HepG2 (cell line): Measurements from ENCODE around the gene RAB36. TPM values are rescaled to one million over a fixed set of nuclear protein-coding genes. Genes with fewer than 3 reads are reported as not detected.

Experiments
- AGO2 ChIP-seq: fragments of 200-400 bp; formaldehyde crosslinking; optimal IDR thresholded peaks from 2 replicates; pipeline ENCODE3; 2017; ENCODE audit warnings: mild to moderate bottlenecking, low read depth, low read length, moderate library complexity
- ATF5 ChIP-seq: sonication (generic); formaldehyde crosslinking; IDR thresholded peaks from 2 replicates; pipeline ENCODE4 v1.4.0; 2020; ENCODE audit warnings: mild to moderate bottlenecking, low read depth, missing genetic modification reagents
- BCLAF1 ChIP-seq: fragments of 450-650 bp; IDR thresholded peaks from 2 replicates; pipeline ENCODE4 v1.6.1; 2017; ENCODE audit warnings: mild to moderate bottlenecking
- GFI1 ChIP-seq: sonication (generic); formaldehyde crosslinking; IDR thresholded peaks from 2 replicates; pipeline ENCODE4 v1.5.0; 2020; ENCODE audit warnings: missing genetic modification reagents, mild to moderate bottlenecking, borderline replicate concordance
- MED13 ChIP-seq: sonication (generic); formaldehyde crosslinking; IDR thresholded peaks from 2 replicates; pipeline ENCODE4 v1.5.0; 2020; ENCODE audit warnings: missing genetic modification reagents
- NR2F2 ChIP-seq: IDR thresholded peaks from 2 replicates; pipeline ENCODE4 v1.6.1; 2012; ENCODE audit warnings: low read depth, inconsistent platforms, borderline replicate concordance
- RBM39 ChIP-seq: fragments of 200-400 bp; formaldehyde crosslinking; IDR thresholded peaks from one replicate; pipeline ENCODE4 v1.6.1; 2018; ENCODE audit warnings: antibody characterized with exemption, mild to moderate bottlenecking, low read depth, low read length; ENCODE audit not compliant: poor library complexity, severe bottlenecking
- SMAD1 ChIP-seq: sonication (generic); formaldehyde crosslinking; IDR thresholded peaks from 2 replicates; pipeline ENCODE4 v1.4.0; 2020; ENCODE audit warnings: missing genetic modification reagents, low read depth, mild to moderate bottlenecking, borderline replicate concordance
- TRIM24 ChIP-seq: sonication (generic); formaldehyde crosslinking; IDR thresholded peaks from 2 replicates; pipeline ENCODE4 v1.8.0; 2022; ENCODE audit warnings: mild to moderate bottlenecking, missing genetic modification reagents
- ZNF24 ChIP-seq: fragments of 450-650 bp; IDR thresholded peaks from 2 replicates; pipeline ENCODE4 v1.6.1; 2017; ENCODE audit warnings: antibody characterized with exemption, mild to moderate bottlenecking
- ZNF274 ChIP-seq: sonication (generic); formaldehyde crosslinking; IDR thresholded peaks from 2 replicates; pipeline ENCODE4 v1.5.1; 2020; ENCODE audit warnings: mild to moderate bottlenecking, missing genetic modification reagents
- ZNF713 ChIP-seq: sonication (generic); formaldehyde crosslinking; IDR thresholded peaks from 2 replicates; pipeline ENCODE4 v1.4.0; 2020; ENCODE audit warnings: mild to moderate bottlenecking, missing genetic modification reagents
- ZNF773 ChIP-seq: sonication (generic); formaldehyde crosslinking; IDR thresholded peaks from 2 replicates; pipeline ENCODE4 v1.4.0; 2020; ENCODE audit warnings: missing genetic modification reagents, borderline replicate concordance
- ZNF841 ChIP-seq: sonication (generic); formaldehyde crosslinking; IDR thresholded peaks from 2 replicates; pipeline ENCODE4 v1.8.1; 2023; ENCODE audit warnings: missing genetic modification reagents, borderline replicate concordance
- ZZZ3 ChIP-seq: sonication (generic); formaldehyde crosslinking; IDR thresholded peaks from 2 replicates; pipeline ENCODE4 v1.4.0; 2020; ENCODE audit warnings: missing genetic modification reagents, mild to moderate bottlenecking, borderline replicate concordance
- polyA plus RNA-seq, 8 experiments: library from polyadenylated mRNA; depleted of rRNA in 3 of 8; stranded (reverse) in 7 of 8; unstranded in 1 of 8; fragments of >200 nt; fragmentation: Illumina TruSeq in 4 of 8; extraction: Trizol in 4 of 8; gene quantifications; 2 replicates each; pipeline versions ENCODE4 v1.2.1 to v1.2.3, GENCODE V29; 2011 to 2016; ENCODE audit warnings: low read depth in 4 of 8, missing spikeins in 1 of 8, mixed read lengths in 1 of 8; ENCODE audit not compliant: insufficient read depth in 1 of 8
- total RNA-seq, 5 experiments: library from RNA; depleted of rRNA; stranded (reverse); fragments of >200 nt; fragmentation: Illumina TruSeq; extraction: Trizol; gene quantifications; 2 replicates each; pipeline ENCODE4 v1.2.3, GENCODE V29; 2016; ENCODE audit warnings: low read depth in 1 of 5
- TF ChIP-seq, protein P1 (sequence below): sonication (generic); formaldehyde crosslinking; IDR thresholded peaks from 2 replicates; pipeline ENCODE4 v1.5.0; 2020; ENCODE audit warnings: mild to moderate bottlenecking, missing genetic modification reagents, borderline replicate concordance
- TF ChIP-seq, protein P2 (sequence below): sonication (generic); formaldehyde crosslinking; IDR thresholded peaks from 2 replicates; pipeline ENCODE4 v1.4.0; 2020; ENCODE audit warnings: mild to moderate bottlenecking, missing genetic modification reagents

RAB36 gene
- total and polyA plus RNA-seq, 2 of the 13 experiments (the other 11 are each of a cell fraction or from before 2014, with no cell fraction given): 0.24 to 0.86 TPM

DNA sequence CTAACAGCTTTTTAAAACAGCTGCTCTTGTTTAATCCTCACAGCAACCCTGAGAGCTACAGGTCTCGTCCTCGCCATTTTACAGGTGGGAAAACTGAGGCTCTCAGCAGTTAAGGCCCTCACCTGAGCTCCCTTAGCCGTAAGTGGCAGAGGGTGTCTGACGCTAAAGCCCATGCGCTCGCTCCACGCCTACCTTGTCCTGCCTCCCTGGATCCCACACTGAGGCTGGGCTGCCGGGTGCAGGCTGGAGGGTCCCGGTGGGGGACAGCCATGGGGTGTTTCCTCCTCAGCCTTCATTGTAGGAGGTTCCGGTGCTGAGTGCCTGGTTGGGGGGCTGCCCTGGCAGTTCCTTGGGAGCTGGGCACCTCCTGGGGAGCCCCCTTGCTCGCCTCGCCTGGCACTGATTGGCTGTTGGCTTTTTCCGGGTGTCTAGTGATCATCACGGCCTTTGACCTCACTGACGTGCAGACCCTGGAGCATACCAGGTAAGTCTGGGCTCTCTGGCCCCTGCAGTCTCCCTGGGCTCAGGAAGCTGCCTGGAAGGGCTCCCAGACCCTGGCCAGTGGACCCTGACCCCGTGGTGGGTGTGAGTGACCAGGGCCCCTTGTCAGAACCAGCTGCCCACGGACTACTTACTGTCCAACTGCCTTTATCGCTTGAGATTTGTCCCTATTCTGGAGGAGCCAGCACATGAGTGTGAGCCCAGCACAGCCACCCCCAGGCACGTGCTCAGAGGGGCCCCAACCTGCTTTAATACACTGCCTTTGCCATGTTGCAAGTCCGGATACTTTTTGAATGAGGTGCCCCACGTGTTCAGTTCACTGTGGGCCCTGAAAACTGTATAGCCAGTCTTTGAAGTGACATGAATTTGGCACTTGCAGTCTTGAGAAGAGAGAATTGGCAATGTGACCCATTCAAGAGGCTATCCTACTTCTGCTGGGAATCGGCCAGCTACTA is 12.6 kb downstream of the RAB36 start (continued):
- no peak for TF ChIP-seq ZNF841 (CRISPR knock-in tag)
- TF ChIP-seq ZNF24: no peak
- no peak for TF ChIP-seq NR2F2
- no peak for TF ChIP-seq ZNF713 (CRISPR knock-in tag)
- TF ChIP-seq MED13: no peak
- TF ChIP-seq, protein P1, sequence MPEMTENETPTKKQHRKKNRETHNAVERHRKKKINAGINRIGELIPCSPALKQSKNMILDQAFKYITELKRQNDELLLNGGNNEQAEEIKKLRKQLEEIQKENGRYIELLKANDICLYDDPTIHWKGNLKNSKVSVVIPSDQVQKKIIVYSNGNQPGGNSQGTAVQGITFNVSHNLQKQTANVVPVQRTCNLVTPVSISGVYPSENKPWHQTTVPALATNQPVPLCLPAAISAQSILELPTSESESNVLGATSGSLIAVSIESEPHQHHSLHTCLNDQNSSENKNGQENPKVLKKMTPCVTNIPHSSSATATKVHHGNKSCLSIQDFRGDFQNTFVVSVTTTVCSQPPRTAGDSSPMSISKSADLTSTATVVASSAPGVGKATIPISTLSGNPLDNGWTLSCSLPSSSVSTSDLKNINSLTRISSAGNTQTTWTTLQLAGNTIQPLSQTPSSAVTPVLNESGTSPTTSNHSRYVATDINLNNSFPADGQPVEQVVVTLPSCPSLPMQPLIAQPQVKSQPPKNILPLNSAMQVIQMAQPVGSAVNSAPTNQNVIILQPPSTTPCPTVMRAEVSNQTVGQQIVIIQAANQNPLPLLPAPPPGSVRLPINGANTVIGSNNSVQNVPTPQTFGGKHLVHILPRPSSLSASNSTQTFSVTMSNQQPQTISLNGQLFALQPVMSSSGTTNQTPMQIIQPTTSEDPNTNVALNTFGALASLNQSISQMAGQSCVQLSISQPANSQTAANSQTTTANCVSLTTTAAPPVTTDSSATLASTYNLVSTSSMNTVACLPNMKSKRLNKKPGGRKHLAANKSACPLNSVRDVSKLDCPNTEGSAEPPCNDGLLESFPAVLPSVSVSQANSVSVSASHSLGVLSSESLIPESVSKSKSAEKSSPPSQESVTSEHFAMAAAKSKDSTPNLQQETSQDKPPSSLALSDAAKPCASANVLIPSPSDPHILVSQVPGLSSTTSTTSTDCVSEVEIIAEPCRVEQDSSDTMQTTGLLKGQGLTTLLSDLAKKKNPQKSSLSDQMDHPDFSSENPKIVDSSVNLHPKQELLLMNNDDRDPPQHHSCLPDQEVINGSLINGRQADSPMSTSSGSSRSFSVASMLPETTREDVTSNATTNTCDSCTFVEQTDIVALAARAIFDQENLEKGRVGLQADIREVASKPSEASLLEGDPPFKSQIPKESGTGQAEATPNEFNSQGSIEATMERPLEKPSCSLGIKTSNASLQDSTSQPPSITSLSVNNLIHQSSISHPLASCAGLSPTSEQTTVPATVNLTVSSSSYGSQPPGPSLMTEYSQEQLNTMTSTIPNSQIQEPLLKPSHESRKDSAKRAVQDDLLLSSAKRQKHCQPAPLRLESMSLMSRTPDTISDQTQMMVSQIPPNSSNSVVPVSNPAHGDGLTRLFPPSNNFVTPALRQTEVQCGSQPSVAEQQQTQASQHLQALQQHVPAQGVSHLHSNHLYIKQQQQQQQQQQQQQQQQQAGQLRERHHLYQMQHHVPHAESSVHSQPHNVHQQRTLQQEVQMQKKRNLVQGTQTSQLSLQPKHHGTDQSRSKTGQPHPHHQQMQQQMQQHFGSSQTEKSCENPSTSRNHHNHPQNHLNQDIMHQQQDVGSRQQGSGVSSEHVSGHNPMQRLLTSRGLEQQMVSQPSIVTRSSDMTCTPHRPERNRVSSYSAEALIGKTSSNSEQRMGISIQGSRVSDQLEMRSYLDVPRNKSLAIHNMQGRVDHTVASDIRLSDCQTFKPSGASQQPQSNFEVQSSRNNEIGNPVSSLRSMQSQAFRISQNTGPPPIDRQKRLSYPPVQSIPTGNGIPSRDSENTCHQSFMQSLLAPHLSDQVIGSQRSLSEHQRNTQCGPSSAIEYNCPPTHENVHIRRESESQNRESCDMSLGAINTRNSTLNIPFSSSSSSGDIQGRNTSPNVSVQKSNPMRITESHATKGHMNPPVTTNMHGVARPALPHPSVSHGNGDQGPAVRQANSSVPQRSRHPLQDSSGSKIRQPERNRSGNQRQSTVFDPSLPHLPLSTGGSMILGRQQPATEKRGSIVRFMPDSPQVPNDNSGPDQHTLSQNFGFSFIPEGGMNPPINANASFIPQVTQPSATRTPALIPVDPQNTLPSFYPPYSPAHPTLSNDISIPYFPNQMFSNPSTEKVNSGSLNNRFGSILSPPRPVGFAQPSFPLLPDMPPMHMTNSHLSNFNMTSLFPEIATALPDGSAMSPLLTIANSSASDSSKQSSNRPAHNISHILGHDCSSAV (CRISPR knock-in tag): no peak
- no peak for TF ChIP-seq BCLAF1
- TF ChIP-seq SMAD1 (CRISPR knock-in tag): no peak
- TF ChIP-seq ZNF773 (CRISPR knock-in tag): no peak
- TF ChIP-seq GFI1 (CRISPR knock-in tag): no peak
- TF ChIP-seq TRIM24: no peak
- no peak for TF ChIP-seq AGO2
- no peak for TF ChIP-seq RBM39
- TF ChIP-seq ZNF274 (CRISPR knock-in tag): no peak
- TF ChIP-seq, protein P2, sequence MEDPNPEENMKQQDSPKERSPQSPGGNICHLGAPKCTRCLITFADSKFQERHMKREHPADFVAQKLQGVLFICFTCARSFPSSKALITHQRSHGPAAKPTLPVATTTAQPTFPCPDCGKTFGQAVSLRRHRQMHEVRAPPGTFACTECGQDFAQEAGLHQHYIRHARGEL (CRISPR knock-in tag): no peak
- no peak for TF ChIP-seq ATF5 (CRISPR knock-in tag)
- no peak for TF ChIP-seq ZZZ3 (CRISPR knock-in tag)
